Measurements from ENCODE around the gene CUX1. TPM values are rescaled to one million over a fixed set of nuclear protein-coding genes. Genes with fewer than 3 reads are reported as not detected.

Gene CUX1
- total RNA-seq, 4 donors from 2014 or later, result 93.8 to 156 (median 112) TPM

- TF ChIP-seq POLR2A (IDR thresholded peaks at IDR 0.05) (no peak), CTCF (IDR thresholded peaks at IDR 0.05) (no peak)
- Histone ChIP-seq H3K9me3 (no peaks in the 10 kb centered on the region), H3K4me1 (peaks cover 11 to 30% of the 10 kb centered on the region in 2 donors), H3K27me3 (no peaks in the 10 kb centered on the region), H3K4me3 (replicated peaks in 1 of 3) (no peak overlapping the region), H3K36me3 (no peaks in the 10 kb centered on the region), H3K27ac (no peak overlapping the region)
- WGBS, 2 donors, result 95 to 96% methylated on average over 10 of the region's 10 CpGs
- DNase-seq, result no peak
- intact Hi-C loops (cut with DNase I), result no loop called here
Observed at GRCh38 chr7:101854084-101854865, 36.8 kb downstream of the CUX1 start.

GRCh38 chr7:101856473-101857357 lies 39.3 kb downstream of the CUX1 start:
- DNase-seq, result peak; percentile 96 to 97
- intact Hi-C loops (cut with DNase I), result no loop called here
- no peaks in the 10 kb centered on the region for H3K36me3 ChIP-seq
- H3K4me1 ChIP-seq, result peaks cover 18 to 45% of the 10 kb centered on the region in 2 donors
- H3K27me3 ChIP-seq, result no peaks in the 10 kb centered on the region
- 14 to 27% methylated on average over 33 of the region's 33 CpGs for WGBS, 2 donors
- peak in 5 of 6 experiments; percentile 28 to 71 (median 62) for TF ChIP-seq CTCF (IDR thresholded peaks at IDR 0.05)
- TF ChIP-seq POLR2A (IDR thresholded peaks at IDR 0.05), result peak in 1 of 2 donors; percentile 30
- H3K27ac ChIP-seq, result peak overlapping the region; percentile 56 to 87 (median 69)
- H3K9me3 ChIP-seq, result no peaks in the 10 kb centered on the region
- peak overlapping the region in 1 of 3 donors; percentile 3 for H3K4me3 ChIP-seq (replicated peaks in 1 of 3)

- no peak for DNase-seq
- no peak for TF ChIP-seq POLR2A (IDR thresholded peaks at IDR 0.05)
- TF ChIP-seq CTCF (IDR thresholded peaks at IDR 0.05), result no peak
- no peaks in the 10 kb centered on the region for H3K36me3 ChIP-seq
- peaks cover 18 to 45% of the 10 kb centered on the region in 2 donors for H3K4me1 ChIP-seq
- H3K4me3 ChIP-seq (replicated peaks in 1 of 3), result no peak overlapping the region
- intact Hi-C loops (cut with DNase I), result no loop called here
- H3K27me3 ChIP-seq, result no peaks in the 10 kb centered on the region
- H3K9me3 ChIP-seq, result no peaks in the 10 kb centered on the region
- 79 to 88% methylated on average over 11 of the region's 11 CpGs for WGBS, 2 donors
- peak overlapping the region; percentile 56 to 87 (median 69) for H3K27ac ChIP-seq
Observed at GRCh38 chr7:101857358-101857811, 40.0 kb downstream of the CUX1 start.

GRCh38 chr7:101858437-101859385 lies 41.3 kb downstream of the CUX1 start:
- H3K4me3 ChIP-seq (replicated peaks in 1 of 3), result no peak overlapping the region
- H3K4me1 ChIP-seq, result peaks cover 18 to 44% of the 10 kb centered on the region in 2 donors
- intact Hi-C loops (cut with DNase I), result no loop called here
- no peak for TF ChIP-seq CTCF (IDR thresholded peaks at IDR 0.05)
- no peak for TF ChIP-seq POLR2A (IDR thresholded peaks at IDR 0.05)
- H3K27ac ChIP-seq, result peak overlapping the region; percentile 40 to 69 (median 45)
- H3K27me3 ChIP-seq, result no peaks in the 10 kb centered on the region
- no peaks in the 10 kb centered on the region for H3K36me3 ChIP-seq
- no peaks in the 10 kb centered on the region for H3K9me3 ChIP-seq
- DNase-seq, result no peak
- 79 to 82% methylated on average over 20 of the region's 20 CpGs for WGBS, 2 donors
